GM20431 (cell line): Measurements from ENCODE around the gene KRT73.

ENCODE experiments used
- in situ Hi-C: fragments of 300-500 bp; cut with MseI, MboI; formaldehyde crosslinking; loops from one replicate; pipeline ENCODE4 v1.15.0; 2020; ENCODE audit warnings: low sequenced_read_pairs; ENCODE audit not compliant: unreplicated experiment

Gene KRT73

DNA sequence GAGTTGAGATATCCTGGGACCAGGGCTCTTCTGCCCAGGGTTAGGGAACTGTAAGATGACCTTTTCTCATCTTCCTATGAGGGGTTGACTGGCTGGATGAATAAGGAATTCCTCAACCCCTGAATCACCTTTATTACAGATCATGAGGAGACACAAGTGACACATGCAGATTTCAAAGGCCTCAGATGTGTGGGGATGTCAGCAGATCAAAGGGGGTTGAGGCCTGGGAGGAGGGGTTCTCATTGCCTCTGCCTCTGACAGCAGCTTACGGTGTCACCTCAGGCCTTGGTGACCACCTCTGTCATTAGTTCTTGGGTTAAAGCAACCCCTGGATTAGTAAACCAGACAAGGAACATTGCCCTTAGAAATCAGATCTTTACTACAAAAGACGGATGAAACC, 15.0 kb downstream of the KRT73 start:
- in situ Hi-C loops = no loop called here

DNA sequence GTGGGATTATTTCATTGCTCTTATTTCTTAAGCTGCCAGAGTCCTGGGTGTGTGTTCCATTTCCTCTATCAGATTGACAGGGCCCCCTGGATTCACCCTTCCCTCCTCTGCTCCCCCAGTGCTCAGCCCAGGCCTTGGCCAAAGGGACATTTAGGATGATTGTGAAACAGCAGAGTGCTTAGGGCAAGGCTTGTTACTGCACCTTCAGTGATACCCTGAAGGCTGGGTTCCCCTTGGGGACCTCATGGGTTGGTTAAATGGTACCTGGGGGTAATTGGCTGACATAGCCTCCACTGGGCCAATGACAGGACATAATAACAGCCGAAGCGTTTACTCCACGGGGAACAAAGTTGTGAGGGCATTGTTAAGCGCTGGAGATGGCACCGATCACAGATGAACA, 15.8 kb downstream of the KRT73 start:
- in situ Hi-C loops = no loop called here

DNA sequence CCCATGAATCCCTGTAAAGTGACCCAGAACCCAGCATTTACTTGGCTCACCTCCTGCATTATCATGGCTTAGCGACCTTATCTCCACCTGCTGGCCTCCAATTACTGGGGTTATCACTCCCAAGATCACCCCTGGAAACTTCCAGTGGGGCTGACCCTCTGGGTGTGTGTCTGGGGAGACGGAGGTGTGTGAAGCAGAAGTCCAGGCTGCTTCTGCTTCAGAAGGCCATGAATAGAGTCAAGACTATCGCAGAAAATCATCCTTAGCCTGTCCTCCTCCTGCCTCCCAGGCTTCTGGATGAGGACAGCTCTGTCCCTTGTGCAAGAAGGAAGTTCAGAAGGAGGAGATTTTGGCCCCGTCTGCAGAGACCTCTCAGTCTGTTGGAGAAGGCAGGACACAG, 16.7 kb downstream of the KRT73 start:
- in situ Hi-C loops = no loop called here

DNA sequence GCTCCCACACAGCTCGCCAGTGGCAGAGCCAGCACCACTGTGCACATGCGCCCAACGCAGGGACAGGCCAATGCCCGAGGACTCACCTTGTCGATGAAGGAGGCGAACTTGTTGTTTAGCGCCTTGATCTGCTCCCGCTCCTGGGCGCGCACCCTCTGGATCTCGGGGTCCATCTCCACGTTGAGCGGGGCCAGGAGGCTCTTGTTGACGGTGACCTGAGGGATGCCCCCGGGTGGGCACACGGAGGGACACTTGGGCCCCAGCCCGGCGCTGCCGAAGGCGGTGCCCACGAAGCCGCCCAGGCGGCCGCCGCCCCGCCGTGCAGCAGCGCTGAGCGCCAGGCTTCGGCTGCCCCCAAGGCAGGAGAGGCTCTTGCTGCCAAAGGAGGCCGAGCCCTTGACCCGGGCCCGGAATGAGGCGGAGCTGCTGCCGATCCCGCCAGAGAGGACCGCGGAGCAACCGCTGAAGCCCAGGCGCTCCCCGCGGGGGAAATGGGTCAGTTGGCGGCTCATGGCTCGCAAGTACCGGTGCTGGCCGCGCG, 17.3 kb downstream of the KRT73 start, which contains the start of gene KRT72:
Gene KRT72 (minus strand): TSS at position 523 of the 541 bp plus-strand sequence. CDS start 11 bp downstream, at position 512.
- in situ Hi-C loops = no loop called here

DNA sequence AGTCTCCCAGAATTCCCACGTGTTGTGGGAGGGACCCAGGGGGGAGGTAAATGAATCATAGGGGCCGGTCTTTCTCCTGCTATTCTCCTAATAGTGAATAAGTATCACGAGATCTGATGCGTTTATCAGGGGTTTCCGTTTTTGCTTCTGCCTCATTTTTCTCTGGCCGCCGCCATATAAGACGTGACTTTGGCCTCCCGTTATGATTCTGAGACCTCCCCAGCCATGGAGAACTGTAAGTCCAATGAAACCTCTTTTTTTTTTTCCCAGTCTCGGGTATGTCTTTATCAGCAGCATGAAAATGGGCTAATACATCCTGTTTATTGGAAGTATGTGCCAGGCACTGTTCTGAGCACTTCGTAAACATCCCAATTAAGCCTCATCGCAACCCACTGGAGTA, 17.9 kb downstream of the KRT73 start:
- in situ Hi-C loops = no loop called here

DNA sequence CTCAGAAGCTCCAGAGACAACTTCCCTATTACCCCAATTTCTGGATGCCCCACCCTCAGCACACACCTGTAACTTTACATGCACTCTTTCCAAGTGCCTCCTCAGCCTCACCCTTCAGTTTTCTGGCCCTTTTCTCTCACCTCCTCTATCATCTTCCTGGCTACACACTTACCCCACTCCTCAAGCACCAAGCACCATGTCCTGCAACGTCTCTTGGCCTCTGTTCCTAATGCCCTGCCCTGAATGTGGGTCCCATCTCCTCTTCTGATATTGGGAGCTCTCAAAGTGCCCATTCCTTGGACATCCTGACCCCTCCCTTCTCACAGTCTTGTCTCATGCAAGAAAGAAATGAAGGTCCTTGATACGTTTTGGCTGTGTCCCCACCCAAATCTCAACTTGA, 18.3 kb downstream of the KRT73 start:
- in situ Hi-C loops = no loop called here

DNA sequence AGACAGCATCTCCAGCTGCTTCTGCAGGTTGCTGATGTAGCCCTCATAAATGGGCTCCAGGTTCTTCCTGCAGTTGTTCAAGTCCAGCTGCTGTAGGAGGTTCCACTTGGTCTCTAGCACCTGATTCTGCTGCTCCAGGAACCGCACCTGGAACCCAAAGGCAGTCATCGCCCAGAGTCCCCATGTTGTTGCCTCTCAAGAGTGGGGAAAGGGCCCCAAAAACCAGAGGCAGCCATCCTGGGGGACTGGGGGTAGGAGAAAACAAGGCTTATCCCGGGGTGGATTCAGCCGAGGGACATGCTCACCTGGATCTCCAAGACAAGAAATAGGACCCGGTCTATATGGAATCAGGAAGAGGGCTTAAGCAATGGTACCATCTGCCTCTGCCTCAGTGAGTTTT, 19.4 kb downstream of the KRT73 start:
- in situ Hi-C loops = loop anchor here (25.0 kb wide), 1 partner anchor 388 kb away; no protein-coding TSS in a partner anchor

DNA sequence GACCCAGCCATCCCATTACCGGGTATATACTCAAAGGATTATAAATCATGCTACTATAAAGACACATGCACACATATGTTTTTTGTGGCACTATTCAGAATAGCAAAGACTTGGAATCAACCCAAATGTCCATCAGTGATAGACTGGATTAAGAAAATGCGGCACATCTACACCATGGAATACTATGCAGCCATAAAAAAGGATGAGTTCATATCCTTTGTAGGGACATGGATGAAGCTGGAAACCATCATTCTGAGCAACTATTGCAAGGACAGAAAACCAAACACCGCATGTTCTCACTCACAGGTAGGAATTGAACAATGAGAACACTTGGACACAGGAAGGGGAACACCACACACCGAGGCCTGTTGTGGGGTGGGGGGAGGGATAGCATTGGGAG, 24.1 kb downstream of the KRT73 start:
- in situ Hi-C loops = loop anchor here (25.0 kb wide), 1 partner anchor 393 kb away; no protein-coding TSS in a partner anchor

DNA sequence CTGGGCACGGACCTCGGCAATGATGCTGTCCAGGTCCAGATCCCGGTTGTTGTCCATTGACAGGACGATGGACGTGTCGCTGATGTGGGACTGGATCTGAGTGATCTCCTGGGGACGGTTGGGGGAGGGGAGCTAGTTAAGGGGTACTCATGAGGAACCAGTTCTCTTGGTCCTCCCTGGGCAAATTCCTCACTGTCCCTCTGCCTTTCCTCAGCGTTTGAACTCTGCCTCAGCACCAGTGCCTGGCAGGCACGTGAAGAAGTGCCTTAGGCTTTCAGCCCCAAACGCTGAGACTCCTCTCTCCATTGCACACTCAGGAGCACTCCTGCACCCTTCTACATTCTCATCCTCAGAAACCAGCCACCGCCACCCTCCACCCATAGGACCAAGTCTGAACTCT, 26.8 kb downstream of the KRT73 start:
- in situ Hi-C loops = loop anchor here (25.0 kb wide), 1 partner anchor 396 kb away; no protein-coding TSS in a partner anchor

DNA sequence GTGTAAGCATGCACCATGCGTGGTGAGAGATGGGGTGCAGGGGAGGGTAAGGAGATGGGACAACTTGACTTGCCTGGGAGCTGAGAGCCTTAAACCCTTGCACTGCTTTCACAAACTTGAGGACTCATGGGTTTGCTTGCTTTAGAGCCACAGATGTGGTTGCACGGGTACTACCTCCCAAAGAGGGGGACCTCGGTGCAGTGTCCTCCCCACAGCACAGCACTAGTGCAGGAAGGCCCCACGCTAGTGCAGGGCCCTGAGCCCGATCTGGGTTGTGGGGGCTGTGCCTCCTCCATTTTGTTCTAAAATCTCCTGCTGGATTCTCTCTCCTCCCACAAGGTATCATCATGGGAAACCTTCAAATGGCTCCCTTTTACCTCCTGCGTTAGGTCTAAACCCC, 28.3 kb downstream of the KRT73 start:
- in situ Hi-C loops = loop anchor here (25.0 kb wide), 1 partner anchor 397 kb away; no protein-coding TSS in a partner anchor

DNA sequence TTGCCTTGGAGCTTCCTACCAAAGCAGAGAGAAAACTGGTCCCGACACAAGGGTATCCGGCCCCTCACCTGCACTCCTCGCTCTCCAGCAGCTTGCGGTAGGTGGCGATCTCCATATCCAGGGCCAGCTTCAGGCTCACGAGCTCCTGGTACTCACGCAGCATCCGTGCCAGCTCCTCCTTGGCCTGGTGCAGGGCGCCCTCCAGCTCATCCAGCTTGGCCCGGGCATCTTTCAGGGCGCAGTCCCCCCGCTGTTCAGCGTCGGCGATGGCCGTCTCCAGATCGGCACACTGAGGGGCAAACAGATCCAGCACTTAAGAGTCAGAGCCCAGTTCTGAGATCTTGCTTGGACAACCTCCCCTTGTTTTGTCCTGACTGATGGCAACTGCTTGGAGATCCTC, 30.8 kb downstream of the KRT73 start:
- in situ Hi-C loops = loop anchor here (10.0 to 25.0 kb wide), 2 partner anchors 287 to 400 kb away; no protein-coding TSS in a partner anchor

DNA sequence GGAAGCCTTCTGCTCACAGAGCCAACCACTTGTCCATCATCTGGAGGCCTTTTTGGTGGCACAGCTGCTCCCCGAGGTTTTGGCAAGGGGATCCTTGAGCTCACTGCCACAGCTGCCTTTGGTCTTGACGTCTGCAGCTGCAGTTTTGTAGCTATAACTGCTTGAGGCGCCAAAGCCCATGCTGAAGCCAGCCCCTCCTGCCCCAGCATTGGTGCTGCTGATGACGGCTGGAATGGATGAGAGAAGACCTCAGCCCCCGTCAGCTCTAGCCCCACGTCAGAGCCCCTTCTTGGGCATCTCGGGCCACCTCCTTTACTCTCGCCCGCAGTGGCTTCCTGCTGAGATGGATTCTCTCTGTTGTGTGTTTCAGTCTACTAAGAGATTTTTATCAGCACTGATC, 32.4 kb downstream of the KRT73 start:
- in situ Hi-C loops = loop anchor here (10.0 to 25.0 kb wide), 2 partner anchors 289 to 401 kb away; no protein-coding TSS in a partner anchor

DNA sequence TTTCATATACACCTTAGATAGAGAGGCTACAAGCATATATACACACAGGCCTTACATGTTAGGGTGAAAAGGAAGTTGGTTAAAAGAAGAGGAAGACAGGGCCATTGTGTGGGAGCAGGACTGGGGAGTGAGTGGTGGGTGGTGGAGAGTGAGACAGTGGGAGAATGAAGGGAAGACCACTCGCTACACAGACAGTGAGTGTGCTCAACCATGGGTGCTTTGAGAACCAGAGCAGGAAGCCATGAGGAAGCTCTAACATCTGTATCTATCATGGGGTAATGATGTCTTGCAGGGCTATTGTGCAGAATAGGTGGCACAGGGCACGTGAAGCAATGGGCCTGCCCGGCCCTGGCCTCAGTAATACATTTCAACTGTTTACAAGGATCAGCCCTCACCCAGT, 33.3 kb downstream of the KRT73 start:
- in situ Hi-C loops = loop anchor here (10.0 to 25.0 kb wide), 2 partner anchors 290 to 402 kb away; no protein-coding TSS in a partner anchor

DNA sequence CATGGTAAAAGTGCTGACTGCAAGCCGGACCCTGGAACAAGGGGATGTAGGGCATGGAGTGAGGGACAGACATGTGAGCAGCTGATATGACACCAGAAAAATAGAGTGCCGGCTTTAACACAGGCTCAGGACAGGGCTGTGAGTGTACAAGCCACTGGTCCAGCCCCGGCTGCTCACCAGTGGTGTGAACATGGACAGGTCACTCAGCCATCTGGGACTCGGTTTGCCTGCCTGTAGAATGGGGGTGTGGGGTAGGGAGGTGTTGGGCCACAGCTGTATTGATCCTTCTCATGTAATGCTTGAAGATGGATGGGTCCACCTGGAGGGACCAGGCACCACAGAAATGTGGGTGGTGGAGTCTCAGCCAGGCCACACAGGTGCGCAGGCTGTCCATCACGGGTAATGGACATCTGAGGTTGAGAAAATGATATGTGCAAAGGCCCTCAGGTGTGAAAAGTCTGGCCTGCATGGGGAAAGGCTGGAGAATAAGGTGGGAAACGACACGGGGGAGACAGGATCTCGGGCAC, 34.1 kb downstream of the KRT73 start:
- in situ Hi-C loops = loop anchor here (10.0 to 25.0 kb wide), 2 partner anchors 291 to 403 kb away; no protein-coding TSS in a partner anchor

DNA sequence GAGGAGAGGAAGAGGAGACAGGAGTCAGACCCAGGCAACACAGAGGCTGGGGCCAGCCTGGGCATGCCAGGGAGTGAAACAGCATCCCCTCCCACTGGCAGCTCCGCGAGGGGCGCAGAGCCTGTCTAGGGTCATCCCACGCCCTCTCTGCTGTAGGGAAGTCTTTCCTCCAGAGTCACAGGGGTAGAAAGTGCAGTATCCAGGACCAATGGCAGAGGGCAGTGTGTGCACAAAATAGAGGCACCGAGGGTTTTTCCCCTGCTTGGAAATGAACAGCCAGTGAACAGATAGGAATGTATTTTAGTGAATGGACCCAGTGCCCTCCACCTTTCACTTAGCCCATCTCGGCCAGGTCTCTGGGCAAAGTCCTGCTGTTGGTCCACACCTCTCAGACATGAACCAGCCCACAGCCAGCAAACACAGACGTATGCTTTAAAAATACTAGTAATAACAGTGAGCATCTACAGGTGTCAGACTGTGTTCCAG, 35.3 kb downstream of the KRT73 start:
- in situ Hi-C loops = loop anchor here (10.0 to 25.0 kb wide), 2 partner anchors 292 to 404 kb away; no protein-coding TSS in a partner anchor

DNA sequence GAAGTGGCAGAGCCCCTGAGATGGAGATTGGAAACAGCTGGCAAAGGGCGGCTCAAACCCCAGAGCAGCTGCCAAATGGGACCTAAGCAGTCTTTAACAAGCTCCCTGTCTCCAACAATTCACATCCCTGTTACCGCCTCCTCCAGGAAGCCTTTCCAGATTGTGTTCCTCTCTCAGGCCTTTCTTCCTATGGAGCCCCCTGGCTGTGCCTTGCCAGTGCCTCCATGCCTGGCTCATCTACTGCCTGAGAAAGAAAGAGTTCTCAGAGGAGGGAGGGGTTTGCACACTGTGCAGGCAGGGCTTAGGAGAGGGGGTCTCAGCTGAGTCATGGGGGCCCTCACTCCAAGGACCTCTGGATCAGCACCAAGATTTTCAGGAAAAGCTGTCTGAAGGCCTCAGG, 35.9 kb downstream of the KRT73 start:
- in situ Hi-C loops = loop anchor here (10.0 to 25.0 kb wide), 2 partner anchors 292 to 405 kb away; no protein-coding TSS in a partner anchor

DNA sequence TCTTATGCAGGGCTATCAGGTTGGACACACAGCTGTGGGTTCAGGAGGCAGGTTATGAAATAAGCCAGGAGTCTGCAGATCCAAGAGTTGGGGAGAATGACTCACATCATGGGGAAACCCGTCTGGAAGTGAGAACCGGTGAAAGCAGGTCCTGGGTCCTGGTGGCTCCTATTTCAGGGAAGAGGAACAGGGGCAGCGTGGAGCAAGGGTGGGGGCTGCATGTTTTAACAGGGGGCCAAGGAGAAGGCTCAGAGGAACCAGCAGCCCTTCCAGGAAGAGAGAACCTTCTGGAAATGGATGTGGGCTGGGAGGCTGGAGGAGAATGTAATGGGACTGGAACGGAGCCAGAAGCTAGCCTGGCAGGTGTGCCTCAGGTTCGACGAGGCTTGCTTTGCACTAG, 36.9 kb downstream of the KRT73 start:
- in situ Hi-C loops = loop anchor here (10.0 to 25.0 kb wide), 2 partner anchors 293 to 406 kb away; no protein-coding TSS in a partner anchor

DNA sequence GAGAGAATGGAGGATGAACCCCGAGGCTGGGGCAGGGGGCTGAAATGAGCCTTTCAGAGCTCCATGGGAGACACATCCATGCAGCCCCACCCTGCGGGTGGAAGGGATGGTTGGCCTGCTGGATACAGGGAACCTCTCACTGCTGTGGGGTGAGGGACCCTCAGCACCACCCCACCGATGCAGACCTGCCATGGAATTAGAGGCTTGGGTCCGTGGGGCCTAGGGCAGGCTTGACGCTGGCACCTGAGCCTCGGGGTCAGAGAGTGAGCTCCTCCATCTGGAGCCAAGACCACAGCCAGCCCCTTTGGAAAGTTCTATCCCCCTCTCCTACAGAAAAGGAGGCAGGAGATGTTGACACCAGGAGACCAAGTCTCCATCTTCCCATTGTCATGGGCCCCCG, 37.3 kb downstream of the KRT73 start:
- in situ Hi-C loops = loop anchor here (10.0 to 25.0 kb wide), 2 partner anchors 294 to 406 kb away; no protein-coding TSS in a partner anchor

DNA sequence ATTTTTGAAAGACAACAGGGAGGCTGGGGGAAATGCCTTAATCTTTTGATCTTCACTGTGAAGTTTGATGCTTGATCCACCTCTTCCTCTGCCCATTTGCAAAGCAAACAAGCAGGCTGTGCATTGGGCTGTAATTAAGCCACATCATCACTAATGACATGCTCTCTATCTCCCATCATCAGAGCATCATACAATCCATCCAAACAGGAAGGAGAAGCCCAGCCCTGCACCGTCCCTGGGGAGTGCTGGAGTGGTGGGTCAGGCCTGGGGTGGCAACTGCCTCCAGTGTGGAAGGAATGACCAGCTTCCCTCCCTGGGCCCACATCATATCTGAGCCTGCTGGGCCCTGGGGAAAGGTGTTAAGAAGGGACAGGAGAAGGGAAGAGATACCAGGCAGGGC, 37.9 kb downstream of the KRT73 start:
- in situ Hi-C loops = loop anchor here (10.0 to 25.0 kb wide), 2 partner anchors 294 to 407 kb away; no protein-coding TSS in a partner anchor

DNA sequence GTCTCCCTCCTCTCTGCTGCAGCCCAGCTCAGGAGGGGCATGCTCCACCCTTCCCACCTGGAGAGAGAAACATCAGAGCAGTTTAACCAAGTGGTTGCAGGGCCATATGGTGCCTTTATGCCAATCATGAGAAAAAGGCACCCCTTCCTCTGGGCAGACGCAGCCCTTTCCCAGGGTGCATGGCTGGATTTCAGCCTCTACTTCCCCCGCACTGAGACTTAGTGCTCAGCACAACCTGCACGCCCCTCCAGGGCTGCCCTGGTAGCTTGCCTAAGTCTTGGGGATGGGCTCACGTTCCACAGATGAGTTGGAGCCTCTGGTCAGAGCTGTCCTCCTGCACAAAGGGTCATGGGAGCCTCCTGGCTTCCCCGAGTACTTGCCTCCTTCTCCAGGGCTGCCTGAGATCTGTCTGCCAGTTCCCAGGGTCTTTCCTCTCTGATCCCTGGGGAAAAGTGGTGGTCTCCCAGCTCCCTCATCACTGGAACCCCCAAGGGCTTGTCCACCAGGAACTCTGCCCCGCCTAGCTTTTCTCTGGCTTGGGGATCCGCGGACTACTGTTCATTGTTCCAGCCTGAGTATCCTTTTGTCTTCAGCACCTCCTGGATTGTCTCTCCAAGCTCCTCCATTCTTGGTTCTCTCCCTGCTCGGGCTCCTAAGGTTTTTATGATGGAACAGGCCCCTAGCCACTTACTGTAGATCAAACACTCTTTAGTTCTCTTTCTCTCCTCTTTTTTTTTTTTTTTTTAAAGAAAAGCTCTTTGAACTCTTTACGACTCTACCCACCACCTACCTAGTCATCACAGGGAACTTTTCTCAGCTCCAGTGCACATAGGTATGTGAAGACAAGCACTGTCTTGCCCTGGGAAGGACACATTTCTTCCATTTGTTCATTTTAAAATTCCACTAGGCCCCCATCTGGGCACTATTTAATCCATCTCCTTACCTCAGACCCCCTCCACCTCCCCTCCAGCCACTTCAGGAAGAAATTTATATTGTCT, 38.6 kb downstream of the KRT73 start:
- in situ Hi-C loops = loop anchor here (10.0 to 25.0 kb wide), 2 partner anchors 295 to 408 kb away; no protein-coding TSS in a partner anchor
